ENCODE data around the gene SRMS.

DNA sequence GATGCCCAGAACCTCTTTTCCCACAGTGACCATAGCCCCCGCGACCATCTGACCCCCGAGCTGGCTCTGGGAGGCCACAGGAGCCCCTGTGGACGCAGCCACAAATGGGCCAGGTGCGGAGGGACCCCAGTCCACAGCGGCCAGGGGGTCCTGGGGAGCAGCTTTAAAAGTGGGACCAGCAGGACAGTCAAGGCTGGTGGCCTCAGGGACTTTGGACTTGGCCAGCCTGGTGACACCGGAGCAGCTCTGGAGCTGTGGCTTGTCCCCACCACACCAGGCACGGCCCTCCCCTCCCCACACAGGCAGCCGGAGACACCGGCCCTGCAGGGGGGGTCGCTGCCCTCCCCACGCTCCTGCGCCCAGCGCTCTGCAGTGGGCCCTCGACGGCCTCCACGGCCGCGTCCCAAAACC lies 9.9 kb upstream of the SRMS start:
- no peak for TF ChIP-seq EZH2 (IDR thresholded peaks at IDR 0.05)
- TF ChIP-seq, protein P1, sequence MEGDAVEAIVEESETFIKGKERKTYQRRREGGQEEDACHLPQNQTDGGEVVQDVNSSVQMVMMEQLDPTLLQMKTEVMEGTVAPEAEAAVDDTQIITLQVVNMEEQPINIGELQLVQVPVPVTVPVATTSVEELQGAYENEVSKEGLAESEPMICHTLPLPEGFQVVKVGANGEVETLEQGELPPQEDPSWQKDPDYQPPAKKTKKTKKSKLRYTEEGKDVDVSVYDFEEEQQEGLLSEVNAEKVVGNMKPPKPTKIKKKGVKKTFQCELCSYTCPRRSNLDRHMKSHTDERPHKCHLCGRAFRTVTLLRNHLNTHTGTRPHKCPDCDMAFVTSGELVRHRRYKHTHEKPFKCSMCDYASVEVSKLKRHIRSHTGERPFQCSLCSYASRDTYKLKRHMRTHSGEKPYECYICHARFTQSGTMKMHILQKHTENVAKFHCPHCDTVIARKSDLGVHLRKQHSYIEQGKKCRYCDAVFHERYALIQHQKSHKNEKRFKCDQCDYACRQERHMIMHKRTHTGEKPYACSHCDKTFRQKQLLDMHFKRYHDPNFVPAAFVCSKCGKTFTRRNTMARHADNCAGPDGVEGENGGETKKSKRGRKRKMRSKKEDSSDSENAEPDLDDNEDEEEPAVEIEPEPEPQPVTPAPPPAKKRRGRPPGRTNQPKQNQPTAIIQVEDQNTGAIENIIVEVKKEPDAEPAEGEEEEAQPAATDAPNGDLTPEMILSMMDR (IDR thresholded peaks at IDR 0.05), result no peak
- TF ChIP-seq EZH2phosphoT487 (IDR thresholded peaks at IDR 0.05), result no peak

Measured in neural progenitor cell (in vitro differentiated cells).